ENCODE measurements around the gene FAM221B.

The FAM221B gene

GRCh38 chr9:35820076-35820475, 8.5 kb downstream of the FAM221B start:
- H3K27me3 Mint-ChIP-seq (ENCODE audit: low read depth) = no peaks in the 10 kb centered on the region
- TF ChIP-seq CTCF (IDR thresholded peaks at IDR 0.05; ENCODE audit: unreplicated experiment in 3 of 3) = no peak
- no peak overlapping the region for H3K4me3 Mint-ChIP-seq

DNA sequence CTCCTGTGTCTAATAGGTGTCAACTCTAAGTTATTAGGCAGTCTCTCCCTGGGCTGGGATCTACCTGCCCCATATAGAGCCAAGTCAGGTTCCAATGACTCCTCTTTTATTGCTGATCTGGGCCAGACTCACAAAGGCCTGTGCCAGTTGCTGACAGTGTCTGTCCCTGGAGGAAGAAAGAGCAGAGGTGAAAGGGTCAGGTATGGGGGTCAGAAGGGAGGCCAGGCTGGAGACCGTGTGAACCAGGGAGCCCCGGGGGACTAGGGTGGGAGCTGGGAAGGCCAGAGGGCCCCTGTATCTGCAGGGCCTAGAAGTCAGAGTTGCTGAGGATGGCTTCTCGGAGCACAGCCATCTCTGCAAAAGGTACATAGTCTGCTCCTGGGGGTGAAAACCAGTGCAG, 10.2 kb downstream of the FAM221B start:
- Mint-ChIP-seq H3K4me3 (peak overlapping the region in 2 of 3 experiments; percentile 42 to 54), H3K4me1 (peaks cover 20% of the 10 kb centered on the region), H3K9me3 (no peaks in the 10 kb centered on the region), H3K27ac (no peak overlapping the region), H3K27me3 (ENCODE audit: low read depth) (no peaks in the 10 kb centered on the region), H3K36me3 (ENCODE audit: low read depth) (no peaks in the 10 kb centered on the region)
- no peak for TF ChIP-seq CTCF (IDR thresholded peaks at IDR 0.05; ENCODE audit: unreplicated experiment in 3 of 3)

More at GRCh38 chr9:35820076-35820475, 8.5 kb downstream of the FAM221B start:
- no peaks in the 10 kb centered on the region for H3K36me3 Mint-ChIP-seq (ENCODE audit: low read depth)
- H3K4me1 Mint-ChIP-seq = peaks cover 7% of the 10 kb centered on the region
- H3K27ac Mint-ChIP-seq = no peak overlapping the region
- no peaks in the 10 kb centered on the region for H3K9me3 Mint-ChIP-seq

- no peak for TF ChIP-seq CTCF (IDR thresholded peaks at IDR 0.05; ENCODE audit: unreplicated experiment in 3 of 3)
- H3K9me3 Mint-ChIP-seq = no peaks in the 10 kb centered on the region
- H3K27me3 Mint-ChIP-seq (ENCODE audit: low read depth) = no peaks in the 10 kb centered on the region
- H3K4me1 Mint-ChIP-seq = peaks cover 34% of the 10 kb centered on the region
- H3K4me3 Mint-ChIP-seq = peak overlapping the region; percentile 70 to 94 (median 88)
- no peaks in the 10 kb centered on the region for H3K36me3 Mint-ChIP-seq (ENCODE audit: low read depth)
- no peak overlapping the region for H3K27ac Mint-ChIP-seq
These were observed 11.8 kb downstream of the FAM221B start for GRCh38 chr9:35816708-35817107.

DNA sequence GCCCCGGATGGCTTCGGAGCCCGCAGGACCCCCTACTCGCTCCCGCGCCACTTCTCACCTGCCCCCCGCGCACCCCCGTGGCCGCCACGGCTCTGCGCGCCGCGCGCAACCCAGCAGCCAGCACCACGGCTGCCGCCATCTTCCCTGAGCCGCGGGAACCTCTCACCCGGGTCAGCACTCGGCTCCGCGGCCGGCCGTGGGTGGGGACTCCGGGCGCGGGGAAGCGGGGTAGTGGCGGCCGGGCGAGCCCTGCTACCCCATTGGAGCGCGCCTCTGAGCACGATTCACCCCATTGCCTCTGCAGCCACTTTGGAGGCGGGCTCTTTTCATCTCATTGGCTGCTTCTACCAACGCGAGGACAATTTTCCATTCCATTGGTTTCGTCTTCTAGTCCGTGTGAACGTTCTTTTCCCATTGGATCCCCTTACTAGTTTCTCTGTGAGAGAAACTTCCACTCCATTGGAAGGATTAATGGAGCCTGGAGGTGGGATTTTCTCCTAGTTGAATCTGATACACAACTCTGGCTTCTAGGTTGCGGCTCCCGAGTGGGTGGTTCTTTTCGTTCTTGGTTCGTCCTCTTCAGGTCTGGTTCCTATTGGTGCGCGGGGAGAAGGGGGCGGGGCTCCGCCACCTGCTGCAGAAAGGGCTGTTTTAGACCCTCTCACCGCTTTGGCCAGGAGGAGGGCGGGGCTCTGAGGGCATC, 13.5 kb downstream of the FAM221B start, which contains the start of gene HINT2:
Gene HINT2, minus strand, starts transcription at position 202 of the 703 bp plus-strand sequence. Its CDS starts 63 bp downstream, at position 139.
- peak within 1 kb of the TSS; percentile 88 to 94 (median 92) for H3K4me3 Mint-ChIP-seq
- peak within 1 kb of the TSS; percentile 86 to 97 (median 94) for H3K27ac Mint-ChIP-seq
- no peaks in the 10 kb centered on the region for H3K27me3 Mint-ChIP-seq (ENCODE audit: low read depth)
- no peaks in the 10 kb centered on the region for H3K9me3 Mint-ChIP-seq
- no peak for TF ChIP-seq CTCF (IDR thresholded peaks at IDR 0.05; ENCODE audit: unreplicated experiment in 3 of 3)
- H3K36me3 Mint-ChIP-seq (ENCODE audit: low read depth) = no peaks in the 10 kb centered on the region
- H3K4me1 Mint-ChIP-seq = peaks cover 36% of the 10 kb centered on the region

- Mint-ChIP-seq H3K4me3 (peak overlapping the region; percentile 86 to 94 (median 92)), H3K36me3 (ENCODE audit: low read depth) (no peaks in the 10 kb centered on the region), H3K9me3 (no peaks in the 10 kb centered on the region)
These were observed 14.3 kb downstream of the FAM221B start for GRCh38 chr9:35814106-35814840.

More at GRCh38 chr9:35814106-35814840, 14.3 kb downstream of the FAM221B start:
- H3K4me1 Mint-ChIP-seq = peaks cover 36% of the 10 kb centered on the region
- H3K27ac Mint-ChIP-seq = peak overlapping the region; percentile 86 to 97 (median 89)
- TF ChIP-seq CTCF (IDR thresholded peaks at IDR 0.05; ENCODE audit: unreplicated experiment in 3 of 3) = peak; percentile 18 to 50 (median 26)
- H3K27me3 Mint-ChIP-seq (ENCODE audit: low read depth) = no peaks in the 10 kb centered on the region
